Suprapubic skin (tissue), 4 donors: ENCODE measurements around the gene FYN. TPM values are rescaled to one million over a fixed set of nuclear protein-coding genes. Genes with fewer than 3 reads are reported as not detected.

ENCODE experiments used
- DNase-seq, 2 donors: peaks; one replicate each; pipeline ENCODE4 v3.0.0-alpha.2; 2019; ENCODE audit warnings: low spot score in 2 of 2
- H3K27ac ChIP-seq: fragments of 200-600 bp; sonication (generic); one replicate; pipeline ENCODE4 v1.5.1; 2019
- H3K27me3 ChIP-seq: fragments of 200-600 bp; sonication (generic); one replicate; pipeline ENCODE4 v1.5.1; 2019
- H3K36me3 ChIP-seq: fragments of 200-600 bp; sonication (generic); one replicate; pipeline ENCODE4 v1.5.1; 2019
- H3K4me1 ChIP-seq: fragments of 200-600 bp; sonication (generic); one replicate; pipeline ENCODE4 v1.5.1; 2019
- H3K4me3 ChIP-seq: fragments of 200-600 bp; sonication (generic); one replicate; pipeline ENCODE4 v1.5.1; 2019; ENCODE audit warnings: mild to moderate bottlenecking
- H3K9me3 ChIP-seq: fragments of 200-600 bp; sonication (generic); one replicate; pipeline ENCODE4 v1.5.1; 2019
- EP300 ChIP-seq: sonication (generic); formaldehyde crosslinking; IDR thresholded peaks from one replicate; pipeline ENCODE4 v1.6.1; 2017; ENCODE audit warnings: antibody characterized with exemption
- POLR2A ChIP-seq, 2 donors: fragments of 450-650 bp; IDR thresholded peaks; one replicate each; pipeline ENCODE4 v1.6.1; 2017; ENCODE audit warnings: antibody characterized with exemption in 2 of 2, mild to moderate bottlenecking in 2 of 2, moderate library complexity in 2 of 2
- POLR2AphosphoS5 ChIP-seq, 3 donors: sonication (generic); formaldehyde crosslinking; IDR thresholded peaks; one replicate each; pipeline ENCODE4 v1.6.1; 2017; ENCODE audit warnings: antibody characterized with exemption in 3 of 3
- WGBS: methylation state at CpG from one replicate; pipeline ENCODE4 v1.1.5; 2018; 5-methylcytosine and 5-hydroxymethylcytosine counted together
- total RNA-seq, 4 donors: library from RNA; depleted of rRNA; stranded (reverse); fragments of >200 nt; gene quantifications; one replicate each; pipeline ENCODE4 v1.1.0, GENCODE V29; 2016
- TF ChIP-seq, protein P1 (sequence below), 2 donors: fragments of 200-600 bp in 1 of 2; fragments of 450-650 bp in 1 of 2; sonication (generic) in 1 of 2; IDR thresholded peaks; one replicate each; pipeline ENCODE4 v1.5.1; 2016 to 2019; ENCODE audit warnings: antibody characterized with exemption in 2 of 2, mild to moderate bottlenecking in 1 of 2, moderate library complexity in 1 of 2

The FYN gene
- total RNA-seq, 4 donors from 2014 or later: 36.6 to 89.6 (median 67.3) TPM

DNA sequence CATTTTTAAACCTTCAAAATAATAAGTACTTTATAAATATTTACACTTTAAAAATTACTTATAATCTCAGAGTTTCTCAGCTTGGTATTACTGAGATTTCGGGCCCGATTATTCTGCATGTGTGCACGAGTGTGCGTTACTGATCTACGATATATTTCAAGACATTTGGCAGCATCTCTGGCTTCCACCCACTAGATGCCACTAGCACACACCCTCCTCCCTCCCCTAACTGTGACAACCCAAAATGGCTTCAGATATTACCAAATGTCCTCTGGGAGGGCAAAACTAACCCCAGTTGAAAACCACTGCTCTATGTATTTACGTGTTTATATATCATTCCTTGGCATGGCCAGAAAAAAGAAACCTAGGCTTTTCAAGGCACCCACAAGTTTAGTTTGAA is 95.9 kb downstream of the FYN start:
- no peak for DNase-seq
- Histone ChIP-seq H3K4me3 (no peak overlapping the region), H3K9me3 (no peaks in the 10 kb centered on the region), H3K36me3 (no peaks in the 10 kb centered on the region), H3K27ac (peak overlapping the region; percentile 4), H3K4me1 (peaks cover 14% of the 10 kb centered on the region), H3K27me3 (no peaks in the 10 kb centered on the region)
- WGBS: 82% methylated on average over 6 of the region's 6 CpGs
- TF ChIP-seq, protein P1, sequence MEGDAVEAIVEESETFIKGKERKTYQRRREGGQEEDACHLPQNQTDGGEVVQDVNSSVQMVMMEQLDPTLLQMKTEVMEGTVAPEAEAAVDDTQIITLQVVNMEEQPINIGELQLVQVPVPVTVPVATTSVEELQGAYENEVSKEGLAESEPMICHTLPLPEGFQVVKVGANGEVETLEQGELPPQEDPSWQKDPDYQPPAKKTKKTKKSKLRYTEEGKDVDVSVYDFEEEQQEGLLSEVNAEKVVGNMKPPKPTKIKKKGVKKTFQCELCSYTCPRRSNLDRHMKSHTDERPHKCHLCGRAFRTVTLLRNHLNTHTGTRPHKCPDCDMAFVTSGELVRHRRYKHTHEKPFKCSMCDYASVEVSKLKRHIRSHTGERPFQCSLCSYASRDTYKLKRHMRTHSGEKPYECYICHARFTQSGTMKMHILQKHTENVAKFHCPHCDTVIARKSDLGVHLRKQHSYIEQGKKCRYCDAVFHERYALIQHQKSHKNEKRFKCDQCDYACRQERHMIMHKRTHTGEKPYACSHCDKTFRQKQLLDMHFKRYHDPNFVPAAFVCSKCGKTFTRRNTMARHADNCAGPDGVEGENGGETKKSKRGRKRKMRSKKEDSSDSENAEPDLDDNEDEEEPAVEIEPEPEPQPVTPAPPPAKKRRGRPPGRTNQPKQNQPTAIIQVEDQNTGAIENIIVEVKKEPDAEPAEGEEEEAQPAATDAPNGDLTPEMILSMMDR (IDR thresholded peaks at IDR 0.05): no peak
- TF ChIP-seq POLR2A (IDR thresholded peaks at IDR 0.05) (no peak), POLR2AphosphoS5 (IDR thresholded peaks at IDR 0.05) (no peak), EP300 (no peak)

DNA sequence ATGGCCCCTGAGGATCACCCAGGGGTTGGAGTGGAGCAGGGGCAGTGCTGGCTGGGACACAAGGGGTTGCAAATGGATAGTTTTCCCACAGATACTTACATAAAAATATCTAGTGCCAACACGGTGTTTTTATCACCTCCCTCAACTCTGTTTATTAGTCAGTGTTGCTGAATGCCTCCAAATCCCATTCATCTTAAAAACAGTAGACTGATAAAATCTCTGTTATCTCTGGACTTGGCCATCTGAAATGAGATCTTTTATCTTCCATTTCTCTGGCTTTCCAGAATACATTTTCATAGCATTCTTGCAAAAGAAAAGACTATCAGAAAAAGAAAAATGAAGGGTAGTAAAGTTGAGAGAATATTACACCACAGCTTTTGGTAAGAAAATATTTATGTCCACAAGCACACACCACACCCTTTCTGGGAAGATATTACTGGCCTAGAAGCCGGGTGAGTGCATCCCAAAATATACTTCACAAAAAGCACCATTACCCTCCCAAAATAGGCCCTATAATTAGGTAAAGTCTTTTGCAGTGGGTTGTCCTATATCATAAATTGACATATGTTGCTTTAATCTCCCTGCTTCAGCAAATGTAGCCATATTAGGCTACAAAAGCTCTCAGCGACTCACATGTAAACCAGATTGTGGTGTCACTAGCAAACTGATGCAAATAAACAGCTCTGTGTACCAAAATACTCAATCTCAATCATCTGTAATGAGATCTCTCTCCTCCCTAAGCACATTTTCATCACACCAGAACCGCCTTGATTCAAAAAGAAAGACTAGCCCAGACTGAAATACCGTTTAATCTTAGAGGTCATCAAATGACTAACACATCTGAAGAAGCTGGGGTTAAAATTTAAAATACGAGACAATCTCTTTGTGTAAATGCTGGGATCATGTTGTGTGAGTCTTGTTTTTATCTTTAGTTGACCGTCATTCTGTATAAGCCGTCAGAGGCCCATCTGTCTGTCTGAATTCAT is 96.7 kb downstream of the FYN start:
- H3K4me3 ChIP-seq: no peak overlapping the region
- H3K27ac ChIP-seq: peak overlapping the region; percentile 44
- WGBS: 57% methylated on average over 8 of the region's 8 CpGs
- no peaks in the 10 kb centered on the region for H3K36me3 ChIP-seq
- DNase-seq: no peak
- peaks cover 14% of the 10 kb centered on the region for H3K4me1 ChIP-seq
- TF ChIP-seq POLR2AphosphoS5 (IDR thresholded peaks at IDR 0.05) (no peak), EP300 (no peak), POLR2A (IDR thresholded peaks at IDR 0.05) (no peak)
- TF ChIP-seq, protein P1 (IDR thresholded peaks at IDR 0.05): no peak
- H3K9me3 ChIP-seq: no peaks in the 10 kb centered on the region
- no peaks in the 10 kb centered on the region for H3K27me3 ChIP-seq

DNA sequence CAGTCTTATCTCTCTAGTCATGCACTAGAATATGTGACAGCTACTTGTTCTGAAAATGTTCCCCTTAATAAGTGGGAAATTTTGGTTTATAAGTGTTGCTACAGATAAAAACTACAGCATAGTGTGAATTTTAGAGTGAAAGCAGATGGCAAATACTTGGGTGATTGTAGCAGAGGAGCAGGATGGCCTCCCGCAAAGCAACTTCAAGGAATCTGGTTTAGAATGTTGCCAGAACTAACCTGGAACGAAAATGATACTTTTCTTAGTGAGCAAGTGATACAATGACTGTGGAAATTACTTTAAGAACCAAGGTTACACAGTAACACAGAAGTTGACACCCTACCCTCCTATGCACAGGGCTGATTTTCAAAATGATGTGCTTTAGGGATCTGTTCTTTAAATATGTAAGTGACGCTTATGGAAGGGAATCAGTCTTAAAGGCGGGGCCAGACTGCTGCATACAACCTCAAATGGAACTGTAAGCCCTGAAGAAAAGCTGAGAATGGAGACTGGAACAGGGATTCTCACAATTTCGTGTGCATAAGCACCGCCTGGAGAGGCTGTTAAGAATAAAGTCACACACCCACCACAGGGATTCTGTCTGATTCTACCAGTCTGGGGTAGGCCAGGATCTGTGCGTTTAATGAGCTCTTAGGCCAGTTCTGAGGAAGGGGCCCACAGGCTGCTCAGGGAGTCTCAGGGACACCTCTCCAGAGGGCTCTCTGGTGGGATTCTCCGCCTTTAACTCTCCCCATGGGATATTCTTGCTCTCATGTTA is 97.9 kb downstream of the FYN start:
- Histone ChIP-seq H3K27me3 (no peaks in the 10 kb centered on the region), H3K4me3 (no peak overlapping the region), H3K4me1 (peaks cover 7% of the 10 kb centered on the region), H3K36me3 (no peaks in the 10 kb centered on the region), H3K9me3 (no peaks in the 10 kb centered on the region), H3K27ac (peak overlapping the region; percentile 44)
- DNase-seq: no peak
- TF ChIP-seq EP300 (no peak), POLR2A (IDR thresholded peaks at IDR 0.05) (no peak), POLR2AphosphoS5 (IDR thresholded peaks at IDR 0.05) (no peak)
- TF ChIP-seq, protein P1 (IDR thresholded peaks at IDR 0.05): no peak
- WGBS: 85% methylated on average over 8 of the region's 8 CpGs

DNA sequence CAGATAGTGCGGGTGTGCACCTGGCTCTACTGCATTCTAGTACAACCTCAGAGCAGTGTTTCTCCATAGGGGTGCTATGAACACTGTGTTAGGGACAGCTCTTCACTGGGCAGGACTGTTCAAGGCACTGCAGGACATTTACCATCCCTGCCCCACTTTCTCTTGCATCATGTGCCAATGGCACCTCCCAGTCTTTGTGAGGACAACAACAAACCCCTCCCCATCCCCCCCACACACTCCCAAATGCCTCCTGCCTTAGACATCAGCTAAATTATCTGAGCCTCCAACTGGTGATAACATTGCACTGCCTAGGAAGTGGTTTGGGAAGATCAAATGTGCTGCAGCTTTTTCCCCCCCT is 98.9 kb downstream of the FYN start:
- no peak for DNase-seq
- no peak overlapping the region for H3K4me3 ChIP-seq
- no peak overlapping the region for H3K27ac ChIP-seq
- 100% methylated on average over 1 of the region's 1 CpG for WGBS
- no peaks in the 10 kb centered on the region for H3K27me3 ChIP-seq
- no peaks in the 10 kb centered on the region for H3K36me3 ChIP-seq
- H3K4me1 ChIP-seq: peaks cover 7% of the 10 kb centered on the region
- no peak for TF ChIP-seq POLR2A (IDR thresholded peaks at IDR 0.05)
- no peak for TF ChIP-seq EP300
- TF ChIP-seq, protein P1 (IDR thresholded peaks at IDR 0.05): no peak
- TF ChIP-seq POLR2AphosphoS5 (IDR thresholded peaks at IDR 0.05): no peak
- no peaks in the 10 kb centered on the region for H3K9me3 ChIP-seq
